Measurements from ENCODE around the gene CFHR1.
"Not testable (repeated sequence)": the region's sequence is repeated elsewhere in the genome, so short reads cannot be mapped to it uniquely, and the experiment has no call there.

CFHR1 gene

GRCh38 chr1:196819531-196819930, at the start of gene CFHR1:
TSS of gene CFHR1 (plus strand) at chr1:196819731. CDS start at chr1:196819845, 114 bp downstream.
- not testable (repeated sequence) for DNase-seq (ENCODE audit: low read depth in 2 of 2, low spot score in 1 of 2)

DNA sequence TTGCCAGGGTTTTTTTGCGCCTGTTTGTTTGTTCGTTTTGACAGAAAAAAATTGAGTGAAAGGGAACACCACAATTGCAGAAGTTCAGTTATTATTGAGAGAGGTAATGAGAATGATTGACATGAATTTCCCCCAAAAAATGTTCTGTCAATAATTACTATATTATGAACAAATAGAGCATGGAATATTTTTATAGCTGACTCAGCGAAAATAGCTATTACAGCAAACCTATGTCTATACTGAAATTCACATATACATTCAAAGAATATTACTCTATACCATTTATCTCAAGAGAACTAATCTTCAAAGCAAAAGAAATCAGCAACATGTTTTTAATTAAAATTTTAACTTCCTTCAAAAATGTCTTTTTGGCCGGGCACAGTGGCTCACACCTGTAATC, 49.7 kb upstream of the CFHR1 start:
- DNase-seq (ENCODE audit: low read depth in 2 of 2, low spot score in 1 of 2): not testable (repeated sequence)

- no peak for DNase-seq (ENCODE audit: low read depth in 2 of 2, low spot score in 1 of 2)
These were observed 45.8 kb upstream of the CFHR1 start for GRCh38 chr1:196773713-196774112.

- DNase-seq (ENCODE audit: low read depth in 2 of 2, low spot score in 1 of 2): no peak
These were observed 45.4 kb upstream of the CFHR1 start for GRCh38 chr1:196774175-196774574.

DNA sequence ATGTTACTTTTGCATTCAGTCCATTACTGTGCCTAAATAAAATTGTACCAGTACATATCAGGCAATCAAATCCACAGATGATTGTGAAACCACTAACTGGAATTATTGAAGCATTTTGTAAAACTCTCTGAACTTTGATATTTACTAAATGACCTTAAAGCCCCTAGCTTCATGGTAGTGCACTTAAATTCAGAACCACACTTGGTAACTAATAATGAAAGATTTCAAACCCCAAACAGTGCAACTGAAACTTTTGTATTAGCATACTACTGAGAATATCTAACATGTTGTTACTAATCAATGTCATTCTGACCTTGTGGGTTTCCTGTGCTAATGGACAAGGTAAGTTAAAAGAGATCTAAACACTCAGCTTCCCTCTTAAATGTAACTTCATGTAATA, 44.9 kb upstream of the CFHR1 start, which contains the start of gene CFHR3:
Gene CFHR3 (plus strand): TSS at position 238 of the 400 bp plus-strand sequence. CDS start 47 bp downstream, at position 285.
- DNase-seq (ENCODE audit: low read depth in 2 of 2, low spot score in 1 of 2): no peak

GRCh38 chr1:196777603-196778002, 41.9 kb upstream of the CFHR1 start:
- no peak for DNase-seq (ENCODE audit: low read depth in 2 of 2, low spot score in 1 of 2)

DNA sequence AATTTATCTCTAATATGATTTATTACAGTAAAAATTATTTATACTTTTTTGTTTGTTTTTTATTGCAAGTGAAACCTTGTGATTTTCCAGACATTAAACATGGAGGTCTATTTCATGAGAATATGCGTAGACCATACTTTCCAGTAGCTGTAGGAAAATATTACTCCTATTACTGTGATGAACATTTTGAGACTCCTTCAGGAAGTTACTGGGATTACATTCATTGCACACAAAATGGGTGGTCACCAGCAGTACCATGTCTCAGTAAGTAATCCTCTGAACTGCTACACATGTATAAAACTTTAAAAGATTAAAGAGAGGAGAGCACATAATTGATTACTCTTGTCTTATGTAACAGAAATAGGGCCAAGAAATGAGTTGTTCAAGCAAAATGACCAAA, 40.4 kb upstream of the CFHR1 start:
- DNase-seq (ENCODE audit: low read depth in 2 of 2, low spot score in 1 of 2): no peak

- not testable (repeated sequence) for DNase-seq (ENCODE audit: low read depth in 2 of 2, low spot score in 1 of 2)
These were observed 28.3 kb upstream of the CFHR1 start for GRCh38 chr1:196791252-196791651.

DNA sequence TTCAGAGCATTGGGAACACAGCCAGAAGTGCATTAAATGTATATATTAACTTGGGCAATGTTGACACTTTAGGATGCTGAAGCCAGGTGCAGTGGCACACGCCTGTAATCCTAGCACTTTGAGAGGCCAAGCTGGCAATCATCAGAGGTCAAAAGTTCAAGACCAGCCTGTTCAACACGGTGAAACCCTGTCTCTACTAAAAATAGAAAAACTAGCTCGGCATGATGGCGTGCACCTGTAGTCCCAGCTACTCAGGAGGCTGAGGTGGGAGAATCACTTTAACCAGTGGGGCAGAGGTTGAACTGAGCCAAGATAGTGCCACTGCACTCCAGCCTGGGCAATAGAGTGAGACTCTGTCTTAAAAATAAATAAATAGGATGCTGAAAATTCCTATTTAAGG, 25.4 kb upstream of the CFHR1 start:
- not testable (repeated sequence) for DNase-seq (ENCODE audit: low read depth in 2 of 2, low spot score in 1 of 2)

GRCh38 chr1:196797891-196798290, 21.6 kb upstream of the CFHR1 start:
- DNase-seq (ENCODE audit: low read depth in 2 of 2, low spot score in 1 of 2): no peak

GRCh38 chr1:196801920-196802319, 17.6 kb upstream of the CFHR1 start:
- DNase-seq (ENCODE audit: low read depth in 2 of 2, low spot score in 1 of 2): not testable (repeated sequence)

GRCh38 chr1:196808529-196809235, 10.8 kb upstream of the CFHR1 start:
- DNase-seq (ENCODE audit: low read depth in 2 of 2, low spot score in 1 of 2): no peak

- not testable (repeated sequence) for DNase-seq (ENCODE audit: low read depth in 2 of 2, low spot score in 1 of 2)
These were observed 2.1 kb upstream of the CFHR1 start for GRCh38 chr1:196817442-196817841.

DNA sequence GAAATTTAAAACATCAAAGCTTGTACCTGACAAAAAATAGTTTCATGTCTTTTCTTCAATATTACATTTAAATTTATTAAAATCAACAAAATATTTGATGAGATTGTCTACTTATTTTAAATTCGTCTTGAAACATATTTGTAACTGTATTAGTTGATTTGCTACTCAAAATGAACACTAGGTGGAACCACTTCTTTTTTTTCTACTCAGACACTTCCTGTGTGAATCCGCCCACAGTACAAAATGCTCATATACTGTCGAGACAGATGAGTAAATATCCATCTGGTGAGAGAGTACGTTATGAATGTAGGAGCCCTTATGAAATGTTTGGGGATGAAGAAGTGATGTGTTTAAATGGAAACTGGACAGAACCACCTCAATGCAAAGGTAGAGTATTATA, 8.3 kb downstream of the CFHR1 start:
- not testable (repeated sequence) for DNase-seq (ENCODE audit: low read depth in 2 of 2, low spot score in 1 of 2)

GRCh38 chr1:196849613-196850492, 30.3 kb downstream of the CFHR1 start:
- not testable (repeated sequence) for DNase-seq (ENCODE audit: low read depth in 2 of 2, low spot score in 1 of 2)

GRCh38 chr1:196856053-196856452, 36.5 kb downstream of the CFHR1 start:
- DNase-seq (ENCODE audit: low read depth in 2 of 2, low spot score in 1 of 2): no peak

DNA sequence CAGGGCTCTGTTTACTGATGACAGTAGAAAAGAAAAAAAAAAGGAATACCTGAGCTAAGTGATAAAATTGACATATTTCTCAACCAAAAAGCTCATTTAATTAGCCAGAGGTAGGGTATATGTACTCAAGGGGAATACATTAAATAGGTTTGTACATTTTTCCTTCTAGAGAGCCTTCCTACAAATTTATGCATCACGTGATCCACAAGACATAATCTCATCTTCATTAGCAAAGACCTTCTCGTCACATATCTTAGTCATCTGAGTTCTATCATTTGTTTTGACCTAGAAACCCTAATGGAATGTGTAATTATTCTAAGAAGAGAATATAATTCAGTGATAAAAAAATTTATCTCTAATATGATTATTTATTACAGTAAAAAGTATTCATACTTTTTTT, 37.7 kb downstream of the CFHR1 start:
- no peak for DNase-seq (ENCODE audit: low read depth in 2 of 2, low spot score in 1 of 2)

GRCh38 chr1:196858811-196859210, 39.3 kb downstream of the CFHR1 start:
- DNase-seq (ENCODE audit: low read depth in 2 of 2, low spot score in 1 of 2): no peak

- no peak for DNase-seq (ENCODE audit: low read depth in 2 of 2, low spot score in 1 of 2)
These were observed 40.9 kb downstream of the CFHR1 start for GRCh38 chr1:196860323-196860884.

- no peak for DNase-seq (ENCODE audit: low read depth in 2 of 2, low spot score in 1 of 2)
These were observed 41.9 kb downstream of the CFHR1 start for GRCh38 chr1:196861429-196861828.

GRCh38 chr1:196866974-196867373, 47.4 kb downstream of the CFHR1 start:
- DNase-seq (ENCODE audit: low read depth in 2 of 2, low spot score in 1 of 2): no peak

DNA sequence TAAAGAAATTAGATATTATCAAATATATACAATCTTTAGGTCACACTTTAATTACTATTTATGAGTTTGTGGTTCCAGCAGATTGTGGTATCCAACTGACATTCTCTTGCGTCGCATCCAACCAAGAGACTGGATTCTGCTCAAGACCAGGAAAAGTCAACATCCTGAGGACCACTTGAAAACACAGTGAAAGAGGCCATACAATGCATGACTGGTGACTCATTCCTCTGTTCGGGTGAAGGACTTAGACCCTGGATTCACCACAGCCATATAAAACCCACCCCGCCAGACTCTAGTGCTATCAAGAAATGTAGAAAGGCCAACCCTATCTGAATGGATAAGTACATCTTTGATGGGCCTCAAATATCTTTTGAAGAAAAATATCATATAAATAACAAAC, 53.9 kb downstream of the CFHR1 start:
- no peak for DNase-seq (ENCODE audit: low read depth in 2 of 2, low spot score in 1 of 2)
